Tibial artery (tissue), 4 donors: ENCODE measurements around the gene PTBP3.
"Not testable (repeated sequence)": the region's sequence is repeated elsewhere in the genome, so short reads cannot be mapped to it uniquely, and the experiment has no call there.

Experiments used
- DNase-seq, 2 donors: peaks; one replicate each; pipeline ENCODE4 v3.0.0-alpha.2; 2019
- H3K27ac ChIP-seq, 2 donors: fragments of 200-600 bp; sonication (generic) in 1 of 2; 1 replicate in 1 of 2; 2 replicates in 1 of 2; pipeline ENCODE4 v1.5.1; 2018 to 2019; ENCODE audit warnings: mild to moderate bottlenecking in 1 of 2
- H3K27me3 ChIP-seq, 2 donors: fragments of 200-600 bp; sonication (generic) in 1 of 2; one replicate each; pipeline versions ENCODE4 v1.5.1 to v1.6.0; 2016 to 2019
- H3K36me3 ChIP-seq, 3 donors: fragments of 200-600 bp; sonication (generic) in 2 of 3; one replicate each; pipeline ENCODE4 v1.5.1; 2016 to 2019; ENCODE audit warnings: mild to moderate bottlenecking in 2 of 3
- H3K4me1 ChIP-seq, 4 donors: fragments of 200-600 bp; sonication (generic) in 2 of 4; 1 replicate in 3 of 4; 2 replicates in 1 of 4; pipeline ENCODE4 v1.5.1; 2016 to 2019
- H3K4me3 ChIP-seq, 2 donors: fragments of 200-600 bp; sonication (generic) in 1 of 2; 1 replicate in 1 of 2; 2 replicates in 1 of 2; pipeline ENCODE4 v1.5.1; 2018 to 2019; ENCODE audit warnings: mild to moderate bottlenecking in 2 of 2
- H3K9me3 ChIP-seq, 3 donors: fragments of 200-600 bp; sonication (generic) in 1 of 3; one replicate each; pipeline ENCODE4 v1.5.1; 2016 to 2019
- CTCF ChIP-seq, 2 experiments: fragments of 200-600 bp in 1 of 2; fragments of 450-650 bp in 1 of 2; IDR thresholded peaks; one replicate each; pipeline ENCODE4 v1.5.1; 2017 to 2019; ENCODE audit warnings: antibody characterized with exemption in 2 of 2, mild to moderate bottlenecking in 1 of 2, moderate library complexity in 1 of 2
- intact Hi-C: fragments of 100-400 bp; cut with DNase I; formaldehyde crosslinking; loops from one replicate; pipeline ENCODE4 v1.15.0; 2023; ENCODE audit warnings: low total_unique reads

The PTBP3 gene

GRCh38 chr9:112288029-112288428 is 45.4 kb downstream of the PTBP3 start:
- peaks cover 0 to 13% (median 10%) of the 10 kb centered on the region in 3 donors for H3K36me3 ChIP-seq
- intact Hi-C loops, result no loop called here
- DNase-seq, result no peak
- H3K9me3 ChIP-seq, result no peaks in the 10 kb centered on the region
- H3K4me1 ChIP-seq, result peaks cover 0 to 7% (median 0%) of the 10 kb centered on the region in 4 donors
- TF ChIP-seq CTCF (IDR thresholded peaks at IDR 0.05), result no peak
- H3K27ac ChIP-seq, result no peak overlapping the region
- no peak overlapping the region for H3K4me3 ChIP-seq
- no peaks in the 10 kb centered on the region for H3K27me3 ChIP-seq

GRCh38 chr9:112286926-112287325 is 46.5 kb downstream of the PTBP3 start:
- H3K4me1 ChIP-seq, result peaks cover 0 to 7% (median 0%) of the 10 kb centered on the region in 4 donors

GRCh38 chr9:112285056-112285455 is 48.4 kb downstream of the PTBP3 start:
- intact Hi-C loops, result no loop called here
- no peak for TF ChIP-seq CTCF (IDR thresholded peaks at IDR 0.05)

More at GRCh38 chr9:112286926-112287325, 46.5 kb downstream of the PTBP3 start:
- H3K36me3 ChIP-seq, result peaks cover 0 to 13% (median 10%) of the 10 kb centered on the region in 3 donors
- intact Hi-C loops, result no loop called here
- no peak overlapping the region for H3K27ac ChIP-seq
- no peaks in the 10 kb centered on the region for H3K9me3 ChIP-seq
- DNase-seq, result no peak
- TF ChIP-seq CTCF (IDR thresholded peaks at IDR 0.05), result no peak
- H3K4me3 ChIP-seq, result no peak overlapping the region
- no peaks in the 10 kb centered on the region for H3K27me3 ChIP-seq

GRCh38 chr9:112283582-112284253 is 49.7 kb downstream of the PTBP3 start:
- no peak for TF ChIP-seq CTCF (IDR thresholded peaks at IDR 0.05)
- peaks cover 0 to 13% (median 10%) of the 10 kb centered on the region in 3 donors for H3K36me3 ChIP-seq
- peaks cover 0 to 7% (median 0%) of the 10 kb centered on the region in 4 donors for H3K4me1 ChIP-seq
- H3K9me3 ChIP-seq, result no peaks in the 10 kb centered on the region
- no peak overlapping the region for H3K27ac ChIP-seq
- no peaks in the 10 kb centered on the region for H3K27me3 ChIP-seq
- no peak for DNase-seq
- intact Hi-C loops, result no loop called here
- H3K4me3 ChIP-seq, result no peak overlapping the region

More at GRCh38 chr9:112285056-112285455, 48.4 kb downstream of the PTBP3 start:
- Histone ChIP-seq H3K36me3 (peaks cover 0 to 13% (median 10%) of the 10 kb centered on the region in 3 donors), H3K27ac (no peak overlapping the region), H3K4me3 (no peak overlapping the region), H3K4me1 (peaks cover 0 to 7% (median 0%) of the 10 kb centered on the region in 4 donors), H3K9me3 (no peaks in the 10 kb centered on the region), H3K27me3 (no peaks in the 10 kb centered on the region)
- DNase-seq, result no peak

- H3K4me1 ChIP-seq, H3K9me3 ChIP-seq, intact Hi-C loops, H3K4me3 ChIP-seq, H3K27me3 ChIP-seq, DNase-seq, H3K27ac ChIP-seq: not testable (repeated sequence)
- H3K36me3 ChIP-seq, result peaks cover 0 to 13% (median 10%) of the 10 kb centered on the region in 3 donors
Observed at GRCh38 chr9:112282841-112283240, 50.6 kb downstream of the PTBP3 start.

- H3K27ac ChIP-seq, result no peak overlapping the region
- no peak for TF ChIP-seq CTCF (IDR thresholded peaks at IDR 0.05)
- intact Hi-C loops, result no loop called here
- H3K36me3 ChIP-seq, result peaks cover 0 to 13% (median 10%) of the 10 kb centered on the region in 3 donors
- peaks cover 0 to 4% (median 0%) of the 10 kb centered on the region in 4 donors for H3K4me1 ChIP-seq
- no peaks in the 10 kb centered on the region for H3K9me3 ChIP-seq
- no peak overlapping the region for H3K4me3 ChIP-seq
- no peaks in the 10 kb centered on the region for H3K27me3 ChIP-seq
- no peak for DNase-seq
Observed at GRCh38 chr9:112280904-112281303, 52.5 kb downstream of the PTBP3 start.
